HG02610 (cell line): ENCODE measurements around the gene INPP4A.
"Not testable (repeated sequence)": the region's sequence is repeated elsewhere in the genome, so short reads cannot be mapped to it uniquely, and the experiment has no call there.

Source experiments
- ATAC-seq: cut with Tn5 transposase; IDR thresholded peaks from one replicate; pipeline ENCODE4 v1.9.1; 2021; ENCODE audit warnings: mild to moderate bottlenecking, moderate library complexity; ENCODE audit not compliant: unreplicated experiment

The INPP4A gene

DNA sequence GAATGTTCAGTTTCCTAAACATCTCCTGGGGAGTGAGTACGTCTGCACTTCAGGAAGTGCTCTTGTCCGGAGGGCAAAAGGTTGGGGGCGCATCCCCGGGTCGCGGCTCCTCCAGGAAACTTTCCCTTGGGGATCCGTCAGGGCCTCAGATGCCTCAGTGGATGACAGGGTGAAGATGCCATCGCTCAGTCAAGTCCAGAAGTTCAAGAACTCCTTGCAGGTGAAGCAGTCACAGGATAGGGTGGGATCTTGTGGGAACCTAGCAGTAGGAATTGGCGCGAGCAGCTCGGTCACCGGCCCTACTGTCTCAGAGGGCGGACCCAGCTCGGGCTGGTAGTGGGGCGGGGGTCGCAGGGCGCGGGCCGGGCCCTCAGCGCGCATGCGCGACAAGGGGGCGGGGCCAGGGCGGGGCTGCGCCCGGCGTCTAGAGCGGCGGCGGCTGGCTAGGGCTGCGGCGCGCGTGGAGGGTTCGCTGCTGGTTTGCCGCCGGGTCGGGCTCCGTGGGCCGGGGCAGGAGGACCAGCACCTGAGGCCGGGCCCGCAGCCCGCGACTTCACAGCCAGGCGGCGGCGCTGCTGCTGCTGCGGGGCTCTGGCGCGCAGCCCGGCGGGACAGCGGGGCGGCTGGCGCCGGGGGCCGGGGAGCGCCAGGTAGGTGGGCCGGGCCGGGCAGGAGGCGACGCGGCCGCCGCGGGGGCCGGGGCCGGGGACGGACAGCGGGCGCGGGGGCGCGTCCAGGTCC, at the start of gene INPP4A:
INPP4A (plus strand) TSS at position 423 of the 741 bp plus-strand sequence. CDS start 75,191 bp downstream, outside the sequence.
- ATAC-seq = peak; percentile 79

GRCh38 chr2:98395977-98396376, 48.7 kb upstream of the INPP4A start:
- ATAC-seq = no peak

- no peak for ATAC-seq
These were observed 47.8 kb upstream of the INPP4A start for GRCh38 chr2:98396745-98397355.

DNA sequence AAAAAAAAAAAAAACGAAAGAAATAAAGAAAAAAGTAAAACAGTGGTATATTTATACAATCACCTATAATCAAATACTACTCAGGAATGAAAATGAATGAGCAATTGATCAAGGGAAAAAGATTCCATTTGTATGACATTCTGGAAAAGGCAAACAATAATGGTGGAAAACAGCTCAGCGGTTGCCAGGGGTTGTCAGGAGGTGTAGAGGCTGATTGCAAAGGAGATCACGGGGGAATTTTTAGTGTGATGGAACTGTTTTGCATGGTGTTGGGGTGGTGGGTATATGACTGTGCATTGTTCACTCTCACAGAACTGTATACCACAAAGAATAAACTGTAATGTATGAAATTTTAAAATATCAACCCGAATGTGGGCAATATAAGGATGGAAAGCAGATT, 45.5 kb upstream of the INPP4A start:
- no peak for ATAC-seq

GRCh38 chr2:98403878-98404277, 40.8 kb upstream of the INPP4A start:
- ATAC-seq = no peak

GRCh38 chr2:98404556-98405250, 40.0 kb upstream of the INPP4A start:
- ATAC-seq = no peak

DNA sequence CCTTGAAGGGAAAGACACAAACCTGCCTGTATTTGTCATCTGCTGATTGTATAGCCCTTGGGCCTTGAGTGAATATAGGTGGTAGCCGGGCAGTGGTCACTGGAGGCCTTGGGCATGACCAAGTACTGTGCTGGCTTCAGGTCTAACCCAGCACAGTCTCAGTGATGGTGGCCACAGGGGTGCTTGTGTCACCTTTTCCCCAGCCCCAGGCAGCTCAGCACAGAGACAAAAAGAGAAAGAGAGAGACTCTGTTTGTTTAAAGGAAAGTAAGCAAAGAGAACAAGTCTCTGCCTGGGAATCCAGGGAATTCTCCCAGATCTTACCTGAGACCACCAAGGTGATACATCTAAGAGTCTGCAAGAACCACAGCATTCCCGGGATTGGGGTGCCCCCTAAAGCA, 39.4 kb upstream of the INPP4A start:
- no peak for ATAC-seq

- ATAC-seq = no peak
These were observed 36.5 kb upstream of the INPP4A start for GRCh38 chr2:98408155-98408554.

DNA sequence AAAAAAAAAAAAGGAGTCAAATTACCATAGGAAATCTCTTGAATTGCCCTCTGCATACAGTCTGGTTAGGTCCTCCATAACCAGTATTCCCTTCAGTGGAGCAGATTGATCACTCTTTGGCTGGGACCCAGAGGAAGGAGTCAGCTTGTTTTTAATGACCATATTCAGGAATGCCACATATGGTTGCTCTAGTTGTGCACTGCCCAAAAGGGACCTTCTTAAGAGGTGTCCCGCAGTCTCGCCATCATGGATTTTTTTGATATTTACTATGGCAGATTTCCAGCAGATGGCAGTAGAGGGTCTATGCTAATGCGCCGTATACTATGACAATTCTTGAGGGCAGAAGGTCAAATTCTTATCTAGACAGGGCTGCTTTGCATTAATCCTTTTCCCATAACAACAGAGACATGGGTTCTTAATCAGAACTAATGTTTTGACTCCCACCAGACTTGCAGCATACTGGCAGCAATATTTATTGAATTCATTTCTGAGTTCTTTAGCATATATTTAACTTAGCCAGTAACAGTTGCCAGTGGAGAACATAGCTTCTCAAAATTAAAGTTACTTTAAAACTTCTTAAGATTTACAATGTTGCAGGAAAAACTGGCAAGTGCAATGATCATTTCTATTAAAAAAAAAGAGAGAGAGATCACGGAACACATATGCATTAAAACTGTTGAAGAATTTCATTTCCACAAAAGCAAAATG, 31.8 kb upstream of the INPP4A start:
- peak; percentile 67 for ATAC-seq

DNA sequence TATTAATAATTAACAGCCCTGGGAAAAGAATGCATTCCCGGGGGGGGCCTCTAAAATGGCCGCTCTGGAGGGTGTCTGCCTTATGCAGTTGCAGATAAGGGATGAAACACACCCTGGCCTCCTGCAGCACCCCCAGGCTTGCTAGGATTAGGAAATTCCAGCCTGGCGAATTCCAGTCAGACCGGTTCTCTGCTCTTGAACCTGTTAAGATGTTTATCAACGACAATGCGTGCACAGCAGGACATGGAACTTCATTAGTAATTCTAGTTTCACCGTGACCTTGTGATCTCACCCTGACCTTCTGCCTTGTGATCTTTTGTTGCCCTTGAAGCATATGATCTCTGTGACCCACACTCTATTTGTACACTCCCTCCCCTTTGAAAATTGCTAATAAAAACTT, 30.4 kb upstream of the INPP4A start:
- ATAC-seq = not testable (repeated sequence)

DNA sequence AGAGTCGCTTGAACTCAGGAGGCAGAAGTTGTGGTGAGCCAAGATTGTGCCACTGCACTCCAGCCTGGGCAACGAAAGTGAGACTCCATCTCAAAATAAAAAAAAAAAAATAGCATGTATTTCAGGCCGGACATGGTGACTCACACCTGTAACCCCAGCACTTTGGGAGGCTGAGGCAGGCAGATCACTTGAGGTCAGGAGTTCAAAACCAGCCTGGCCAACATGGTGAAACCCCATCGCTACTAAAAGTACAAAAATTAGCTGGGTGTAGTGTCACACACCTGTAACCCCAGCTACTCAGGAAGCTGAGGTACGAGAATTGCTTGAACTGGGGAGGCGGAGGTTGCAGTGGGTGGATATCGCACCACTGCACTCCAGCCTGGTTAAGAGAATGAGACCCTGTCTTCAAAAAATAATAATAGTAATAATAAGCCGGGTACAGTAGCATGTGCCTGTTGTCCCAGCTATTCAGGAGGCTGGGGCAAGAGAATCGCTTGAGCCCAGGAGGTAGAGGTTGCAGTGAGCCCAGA, 28.9 kb upstream of the INPP4A start:
- not testable (repeated sequence) for ATAC-seq

DNA sequence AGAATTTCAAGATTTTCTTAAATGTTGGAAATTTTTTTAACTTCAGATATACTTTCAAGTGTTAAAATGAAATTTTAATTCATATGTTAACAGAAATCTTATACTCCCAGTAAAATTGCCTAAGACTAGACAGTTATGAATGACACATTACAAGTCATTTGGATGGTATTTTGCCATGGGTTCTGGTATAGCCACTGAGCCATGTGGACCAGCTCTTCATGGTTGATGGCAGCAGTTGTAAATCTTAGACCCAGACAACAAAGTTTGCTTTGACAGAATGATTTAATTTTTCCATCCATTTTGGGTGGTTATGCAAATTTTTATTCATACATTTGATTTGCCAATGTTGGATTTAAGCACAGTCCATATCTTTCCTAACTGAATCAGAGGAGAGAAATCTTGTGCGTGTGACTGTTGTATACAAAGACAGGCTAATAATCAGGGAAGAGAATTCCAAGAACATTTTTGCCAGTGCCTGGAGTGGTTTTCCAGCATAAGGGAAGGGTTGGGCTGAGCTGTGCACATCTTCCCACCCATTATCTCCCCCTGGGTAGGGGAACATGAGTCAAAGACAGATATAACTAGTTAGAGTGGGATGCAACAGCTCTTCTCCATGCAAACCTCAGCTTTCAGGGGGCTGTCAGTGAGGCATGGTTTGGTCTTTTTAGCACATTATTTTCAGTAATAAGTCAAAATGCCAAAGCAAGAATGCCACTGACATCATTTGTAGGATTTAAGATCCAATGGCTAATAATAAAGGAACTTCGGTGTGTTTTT, 28.1 kb upstream of the INPP4A start:
- no peak for ATAC-seq

- no peak for ATAC-seq
These were observed 25.1 kb upstream of the INPP4A start for GRCh38 chr2:98419544-98419943.

- ATAC-seq = no peak
These were observed 24.5 kb upstream of the INPP4A start for GRCh38 chr2:98419977-98420725.

GRCh38 chr2:98422449-98422848, 22.2 kb upstream of the INPP4A start:
- ATAC-seq = no peak

DNA sequence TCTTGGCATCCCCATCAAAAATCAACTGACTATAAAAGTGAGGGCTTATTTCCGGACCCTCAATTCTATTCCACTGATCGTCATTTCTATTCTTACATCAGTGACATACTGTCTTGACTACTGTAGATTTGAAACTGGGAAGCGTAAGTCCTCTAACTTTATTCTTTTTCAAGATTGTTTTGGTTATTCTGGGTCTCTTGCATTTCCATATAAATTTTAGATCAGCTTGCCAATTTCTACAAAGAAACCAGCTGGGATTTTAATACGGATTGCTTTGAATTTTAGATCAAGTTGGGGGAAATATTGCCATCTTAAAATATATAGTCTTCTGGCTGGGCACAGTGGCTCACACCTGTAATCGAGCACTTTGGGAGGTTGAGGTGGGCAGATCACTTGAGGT, 17.9 kb upstream of the INPP4A start:
- no peak for ATAC-seq

DNA sequence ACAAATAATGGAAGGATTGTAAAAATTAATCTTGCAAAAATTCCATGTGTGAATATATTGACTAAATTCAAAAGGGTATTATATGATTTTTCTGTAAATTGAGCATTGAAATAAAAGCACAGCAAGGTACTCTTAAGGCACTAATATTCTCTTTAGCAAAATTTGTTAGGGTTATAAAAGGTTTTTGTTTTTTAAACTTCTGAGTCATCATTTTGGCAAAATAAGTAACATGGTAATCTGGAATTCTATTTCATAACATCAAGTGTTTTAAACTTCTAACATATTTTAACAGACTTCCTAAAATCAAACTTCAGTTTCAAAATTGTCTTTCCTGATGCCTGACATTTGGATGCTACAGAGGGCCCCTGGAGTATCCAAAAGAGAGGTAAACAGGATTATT, 12.5 kb upstream of the INPP4A start:
- ATAC-seq = no peak

DNA sequence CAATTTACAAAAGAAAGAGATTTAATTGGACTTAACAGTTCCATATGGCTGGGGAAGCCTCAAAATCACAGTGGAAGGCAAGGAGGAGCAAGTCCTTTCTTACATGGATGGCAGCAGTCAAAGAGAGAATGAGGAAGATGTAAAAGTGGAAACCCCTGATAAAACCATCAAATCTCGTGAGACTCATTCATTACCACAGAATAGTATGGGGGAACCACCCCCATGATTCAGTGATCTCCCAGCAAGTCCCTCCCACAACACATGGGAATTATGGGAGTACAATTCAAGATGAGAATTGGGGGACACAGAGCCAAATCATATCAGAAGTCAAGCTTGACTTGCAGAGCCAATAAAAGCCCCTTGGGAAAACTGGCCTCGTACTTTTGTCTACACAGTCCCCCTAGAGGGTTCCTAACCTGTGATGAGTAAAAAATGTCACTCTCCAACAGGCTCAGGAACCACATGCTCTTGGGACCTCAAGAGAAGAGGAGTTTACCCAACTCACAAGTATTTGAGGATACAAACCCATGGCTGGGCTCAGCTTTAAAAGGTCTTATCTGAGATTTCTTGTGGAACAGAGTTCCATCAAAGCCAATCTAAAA, 11.2 kb upstream of the INPP4A start:
- ATAC-seq = no peak

- ATAC-seq = no peak
These were observed 10.2 kb upstream of the INPP4A start for GRCh38 chr2:98434492-98434891.
